Upper lobe of left lung (tissue), 4 donors: ENCODE measurements around the gene ARHGAP36.

ENCODE experiments used
- POLR2A ChIP-seq, 4 donors: fragments of 450-650 bp; IDR thresholded peaks; one replicate each; pipeline ENCODE4 v1.5.1; 2016 to 2017; ENCODE audit warnings: antibody characterized with exemption in 4 of 4, mild to moderate bottlenecking in 2 of 4
- TF ChIP-seq, protein P1 (sequence below), 6 experiments: fragments of 450-650 bp in 4 of 6; fragments of 200-600 bp in 2 of 6; sonication (generic) in 2 of 6; IDR thresholded peaks; one replicate each; pipeline ENCODE4 v1.5.1; 2016 to 2019; ENCODE audit warnings: antibody characterized with exemption in 6 of 6

DNA sequence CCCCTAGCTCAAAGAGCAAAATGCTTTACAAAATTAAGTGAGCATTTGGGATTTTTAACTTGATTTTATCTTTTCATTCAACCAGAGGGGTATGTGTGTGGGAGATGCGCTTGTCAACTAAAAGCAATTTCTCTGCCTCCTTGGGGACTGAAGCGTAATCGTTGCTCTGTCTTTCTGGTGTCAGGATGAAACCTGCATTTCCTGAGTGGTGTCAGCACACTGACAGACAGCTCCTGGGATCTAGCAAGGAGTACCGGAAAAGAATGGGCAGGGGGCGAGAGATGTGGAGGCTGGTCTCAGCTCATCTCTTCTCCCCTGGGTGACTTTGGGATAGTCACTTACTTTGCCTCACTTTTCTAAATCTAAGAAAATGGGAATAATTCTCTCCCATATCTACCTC, 5.1 kb upstream of the ARHGAP36 start:
- TF ChIP-seq, protein P1, sequence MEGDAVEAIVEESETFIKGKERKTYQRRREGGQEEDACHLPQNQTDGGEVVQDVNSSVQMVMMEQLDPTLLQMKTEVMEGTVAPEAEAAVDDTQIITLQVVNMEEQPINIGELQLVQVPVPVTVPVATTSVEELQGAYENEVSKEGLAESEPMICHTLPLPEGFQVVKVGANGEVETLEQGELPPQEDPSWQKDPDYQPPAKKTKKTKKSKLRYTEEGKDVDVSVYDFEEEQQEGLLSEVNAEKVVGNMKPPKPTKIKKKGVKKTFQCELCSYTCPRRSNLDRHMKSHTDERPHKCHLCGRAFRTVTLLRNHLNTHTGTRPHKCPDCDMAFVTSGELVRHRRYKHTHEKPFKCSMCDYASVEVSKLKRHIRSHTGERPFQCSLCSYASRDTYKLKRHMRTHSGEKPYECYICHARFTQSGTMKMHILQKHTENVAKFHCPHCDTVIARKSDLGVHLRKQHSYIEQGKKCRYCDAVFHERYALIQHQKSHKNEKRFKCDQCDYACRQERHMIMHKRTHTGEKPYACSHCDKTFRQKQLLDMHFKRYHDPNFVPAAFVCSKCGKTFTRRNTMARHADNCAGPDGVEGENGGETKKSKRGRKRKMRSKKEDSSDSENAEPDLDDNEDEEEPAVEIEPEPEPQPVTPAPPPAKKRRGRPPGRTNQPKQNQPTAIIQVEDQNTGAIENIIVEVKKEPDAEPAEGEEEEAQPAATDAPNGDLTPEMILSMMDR (IDR thresholded peaks at IDR 0.05), result no peak
- no peak for TF ChIP-seq POLR2A (IDR thresholded peaks at IDR 0.05)
